ENCODE results near the gene KLF15. TPM values are rescaled to one million over a fixed set of nuclear protein-coding genes. Genes with fewer than 3 reads are reported as not detected.

KLF15 gene
- polyA plus RNA-seq, 1 donor from 2014 or later = 0.46 TPM

- Histone ChIP-seq H3F3A (ENCODE audit: insufficient read depth, low read length, poor library complexity, severe bottlenecking) (no peaks in the 10 kb centered on the region), H3K9ac (ENCODE audit: low read length) (no peak overlapping the region), H3K27me3 (ENCODE audit: insufficient read depth, low read depth, low read length) (peaks cover 31% of the 10 kb centered on the region), H3K79me2 (replicated peaks; ENCODE audit: insufficient read depth, low read length) (no peaks in the 10 kb centered on the region), H3K36me3 (ENCODE audit: insufficient read depth, low read length) (no peaks in the 10 kb centered on the region), H3K4me3 (ENCODE audit: low read length) (peak overlapping the region; percentile 67), H3K9me2 (ENCODE audit: insufficient read depth, low read length) (no peaks in the 10 kb centered on the region), H4K20me1 (ENCODE audit: insufficient read depth) (no peaks in the 10 kb centered on the region), H3K27ac (ENCODE audit: low read length) (no peak overlapping the region), H3K9me3 (ENCODE audit: low read length) (no peaks in the 10 kb centered on the region), H3K4me2 (ENCODE audit: low read length) (peak overlapping the region; percentile 25), H2AFZ (ENCODE audit: low read depth, low read length) (no peak overlapping the region)
- TF ChIP-seq EZH2 (IDR thresholded peaks at IDR 0.05; ENCODE audit: borderline replicate concordance, insufficient read depth, low read length, poor library complexity, severe bottlenecking) (no peak), SMC3 (conservative IDR thresholded peaks at IDR 0.05; ENCODE audit: poor library complexity) (no peak), CTCF (IDR thresholded peaks at IDR 0.05; ENCODE audit: poor library complexity, severe bottlenecking) (no peak), MXI1 (conservative IDR thresholded peaks at IDR 0.05; ENCODE audit: poor library complexity, severe bottlenecking) (no peak), REST (IDR thresholded peaks at IDR 0.05; ENCODE audit: borderline replicate concordance) (no peak), POLR2AphosphoS5 (IDR thresholded peaks at IDR 0.05) (no peak), EP300 (conservative IDR thresholded peaks at IDR 0.05; ENCODE audit: poor library complexity, severe bottlenecking) (no peak)
These were observed 1.3 kb downstream of the KLF15 start for GRCh38 chr3:126355777-126356372.

- Histone ChIP-seq H3K4me2 (ENCODE audit: low read length) (no peak overlapping the region), H3K9me3 (ENCODE audit: low read length) (no peaks in the 10 kb centered on the region), H3F3A (ENCODE audit: insufficient read depth, low read length, poor library complexity, severe bottlenecking) (no peaks in the 10 kb centered on the region), H4K20me1 (ENCODE audit: insufficient read depth) (no peaks in the 10 kb centered on the region), H3K27me3 (ENCODE audit: insufficient read depth, low read depth, low read length) (peaks cover 31% of the 10 kb centered on the region), H3K36me3 (ENCODE audit: insufficient read depth, low read length) (no peaks in the 10 kb centered on the region), H3K27ac (ENCODE audit: low read length) (no peak overlapping the region), H3K79me2 (replicated peaks; ENCODE audit: insufficient read depth, low read length) (no peaks in the 10 kb centered on the region), H2AFZ (ENCODE audit: low read depth, low read length) (no peak overlapping the region), H3K9me2 (ENCODE audit: insufficient read depth, low read length) (no peaks in the 10 kb centered on the region), H3K4me3 (ENCODE audit: low read length) (no peak overlapping the region), H3K9ac (ENCODE audit: low read length) (no peak overlapping the region)
- TF ChIP-seq REST (IDR thresholded peaks at IDR 0.05; ENCODE audit: borderline replicate concordance) = no peak
- no peak for TF ChIP-seq SMC3 (conservative IDR thresholded peaks at IDR 0.05; ENCODE audit: poor library complexity)
- no peak for TF ChIP-seq TAF1 (IDR thresholded peaks at IDR 0.05; ENCODE audit: low read depth)
- TF ChIP-seq RAD21 (conservative IDR thresholded peaks at IDR 0.05) = no peak
- TF ChIP-seq MXI1 (conservative IDR thresholded peaks at IDR 0.05; ENCODE audit: poor library complexity, severe bottlenecking) = no peak
- no peak for TF ChIP-seq EP300 (conservative IDR thresholded peaks at IDR 0.05; ENCODE audit: poor library complexity, severe bottlenecking)
- TF ChIP-seq CTCF (IDR thresholded peaks at IDR 0.05; ENCODE audit: poor library complexity, severe bottlenecking) = no peak
- TF ChIP-seq POLR2AphosphoS5 (IDR thresholded peaks at IDR 0.05) = no peak
- no peak for TF ChIP-seq EZH2 (IDR thresholded peaks at IDR 0.05; ENCODE audit: borderline replicate concordance, insufficient read depth, low read length, poor library complexity, severe bottlenecking)
These were observed 2.0 kb downstream of the KLF15 start for GRCh38 chr3:126355251-126355650.

Data from neural cell (in vitro differentiated cells).